Neutrophil (primary cell): ENCODE data around the gene ZNF862.

Source experiments
- H3K27ac ChIP-seq: fragments of 200-600 bp; sonication (generic); 2 replicates; pipeline ENCODE4 v1.5.1; 2016; ENCODE audit warnings: mild to moderate bottlenecking, moderate library complexity
- H3K27me3 ChIP-seq: fragments of 200-600 bp; sonication (generic); 2 replicates; pipeline ENCODE4 v1.6.0; 2016; ENCODE audit warnings: mild to moderate bottlenecking
- H3K36me3 ChIP-seq: fragments of 200-600 bp; sonication (generic); 2 replicates; pipeline ENCODE4 v1.5.1; 2017
- H3K4me1 ChIP-seq, 2 experiments: fragments of 200-600 bp in 1 of 2; sonication (generic) in 1 of 2; 1 replicate in 1 of 2; 2 replicates in 1 of 2; pipeline versions ENCODE4 v1.5.1 to v1.6.1; 2013 to 2016; ENCODE audit warnings: low read depth in 1 of 2, low read length in 1 of 2, mild to moderate bottlenecking in 1 of 2, moderate library complexity in 1 of 2; ENCODE audit not compliant: control insufficient read depth in 1 of 2, insufficient read depth in 1 of 2
- H3K4me3 ChIP-seq, 2 experiments: fragments of 200-600 bp in 1 of 2; sonication (generic) in 1 of 2; 1 replicate in 1 of 2; 2 replicates in 1 of 2; pipeline ENCODE4 v1.5.1; 2013 to 2016; ENCODE audit warnings: low read depth in 1 of 2, low read length in 1 of 2, mild to moderate bottlenecking in 1 of 2, moderate library complexity in 1 of 2
- H3K9me3 ChIP-seq: fragments of 200-600 bp; sonication (generic); 2 replicates; pipeline ENCODE4 v1.5.1; 2016
- CTCF ChIP-seq: fragments of 200-600 bp; sonication (generic); IDR thresholded peaks from 2 replicates; pipeline ENCODE4 v1.5.1; 2016; ENCODE audit warnings: antibody characterized with exemption

Gene ZNF862

GRCh38 chr7:149861728-149862045, 23.5 kb downstream of the ZNF862 start:
- Histone ChIP-seq H3K9me3 (no peaks in the 10 kb centered on the region), H3K4me3 (no peak overlapping the region), H3K27ac (no peak overlapping the region), H3K4me1 (peaks cover 9 to 18% of the 10 kb centered on the region in 2 experiments), H3K27me3 (no peaks in the 10 kb centered on the region), H3K36me3 (peaks cover 53% of the 10 kb centered on the region)
- no peak for TF ChIP-seq CTCF

DNA sequence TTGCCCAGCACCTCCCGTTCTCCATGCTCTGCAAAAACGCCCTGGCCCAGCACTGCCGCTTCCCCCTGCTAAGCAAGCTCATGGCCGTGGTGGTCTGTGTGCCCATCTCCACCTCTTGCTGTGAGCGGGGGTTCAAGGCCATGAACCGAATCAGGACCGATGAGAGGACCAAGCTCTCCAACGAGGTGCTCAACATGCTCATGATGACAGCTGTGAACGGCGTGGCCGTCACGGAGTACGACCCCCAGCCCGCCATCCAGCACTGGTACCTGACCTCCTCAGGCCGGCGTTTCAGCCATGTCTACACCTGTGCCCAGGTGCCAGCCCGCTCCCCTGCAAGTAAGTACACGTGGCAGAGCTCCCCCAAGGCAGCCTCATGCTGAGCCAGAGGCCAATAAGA, 24.0 kb downstream of the ZNF862 start:
- Histone ChIP-seq H3K27me3 (no peaks in the 10 kb centered on the region), H3K27ac (no peak overlapping the region), H3K36me3 (peaks cover 53% of the 10 kb centered on the region), H3K4me3 (no peak overlapping the region), H3K4me1 (peaks cover 9 to 19% of the 10 kb centered on the region in 2 experiments), H3K9me3 (no peaks in the 10 kb centered on the region)
- TF ChIP-seq CTCF = no peak

GRCh38 chr7:149863500-149863899, 25.3 kb downstream of the ZNF862 start:
- TF ChIP-seq CTCF = no peak
- H3K36me3 ChIP-seq = peaks cover 53% of the 10 kb centered on the region
- H3K27ac ChIP-seq = no peak overlapping the region
- no peaks in the 10 kb centered on the region for H3K27me3 ChIP-seq
- peaks cover 9 to 19% of the 10 kb centered on the region in 2 experiments for H3K4me1 ChIP-seq
- no peak overlapping the region for H3K4me3 ChIP-seq
- no peaks in the 10 kb centered on the region for H3K9me3 ChIP-seq

GRCh38 chr7:149864023-149864422, 25.8 kb downstream of the ZNF862 start:
- Histone ChIP-seq H3K4me3 (no peak overlapping the region), H3K27me3 (peaks cover 3% of the 10 kb centered on the region), H3K36me3 (peaks cover 53% of the 10 kb centered on the region), H3K27ac (no peak overlapping the region), H3K4me1 (peaks cover 9 to 19% of the 10 kb centered on the region in 2 experiments), H3K9me3 (no peaks in the 10 kb centered on the region)
- no peak for TF ChIP-seq CTCF

DNA sequence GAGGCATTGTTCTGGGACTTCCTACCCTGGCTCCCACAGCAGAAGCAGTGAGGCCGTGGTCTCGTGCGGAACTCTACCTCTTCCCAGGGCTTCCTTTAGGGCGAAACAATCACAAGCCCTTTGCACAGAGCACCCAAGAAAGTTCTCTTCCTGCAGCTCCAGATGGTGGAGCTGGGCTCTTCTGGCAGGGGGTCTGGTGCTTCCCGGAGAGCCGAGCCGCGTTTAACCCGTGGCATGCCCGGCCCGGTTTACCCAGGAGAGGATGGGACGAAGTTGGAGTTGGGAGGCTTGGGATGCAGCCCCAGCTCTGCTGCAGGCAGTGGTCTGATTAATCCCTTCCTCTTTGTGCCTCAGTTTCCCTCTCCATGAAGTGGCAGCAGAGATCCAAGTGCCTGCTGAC, 26.6 kb downstream of the ZNF862 start:
- Histone ChIP-seq H3K4me1 (peaks cover 9 to 19% of the 10 kb centered on the region in 2 experiments), H3K27ac (no peak overlapping the region), H3K4me3 (no peak overlapping the region), H3K27me3 (peaks cover 10% of the 10 kb centered on the region), H3K36me3 (peaks cover 46% of the 10 kb centered on the region), H3K9me3 (no peaks in the 10 kb centered on the region)
- no peak for TF ChIP-seq CTCF

GRCh38 chr7:149865437-149865836, 27.3 kb downstream of the ZNF862 start:
- Histone ChIP-seq H3K27ac (no peak overlapping the region), H3K4me1 (peaks cover 9 to 19% of the 10 kb centered on the region in 2 experiments), H3K36me3 (peaks cover 39% of the 10 kb centered on the region), H3K4me3 (no peak overlapping the region), H3K9me3 (no peaks in the 10 kb centered on the region), H3K27me3 (peaks cover 17% of the 10 kb centered on the region)
- no peak for TF ChIP-seq CTCF
